ENCODE results near the gene TOGARAM2. TPM values are rescaled to one million over a fixed set of nuclear protein-coding genes. Genes with fewer than 3 reads are reported as not detected.

The TOGARAM2 gene
- total RNA-seq, 2 donors from 2014 or later = 0.24 to 0.59 TPM

GRCh38 chr2:29011418-29012060, 30.4 kb downstream of the TOGARAM2 start:
- Histone ChIP-seq H3K4me1 (no peaks in the 10 kb centered on the region), H3K4me3 (no peak overlapping the region), H3K9ac (ENCODE audit: low read depth in 2 of 2, low read length in 2 of 2) (peak overlapping the region in 1 of 2 donors; percentile 26), H3K36me3 (no peaks in the 10 kb centered on the region), H3K27me3 (no peaks in the 10 kb centered on the region), H3K9me3 (no peaks in the 10 kb centered on the region), H3K27ac (peak overlapping the region; percentile 50)
- no peak for TF ChIP-seq CTCF (IDR thresholded peaks at IDR 0.05)
- intact Hi-C loops (cut with DNase I) = no loop called here
- DNase-seq = no peak

- Histone ChIP-seq H3K36me3 (no peaks in the 10 kb centered on the region), H3K4me1 (no peaks in the 10 kb centered on the region), H3K9ac (ENCODE audit: low read depth in 2 of 2, low read length in 2 of 2) (peak overlapping the region in 1 of 2 donors; percentile 26), H3K4me3 (no peak overlapping the region), H3K9me3 (no peaks in the 10 kb centered on the region), H3K27ac (peak overlapping the region; percentile 50), H3K27me3 (no peaks in the 10 kb centered on the region)
- TF ChIP-seq CTCF (IDR thresholded peaks at IDR 0.05) = no peak
- intact Hi-C loops (cut with DNase I) = no loop called here
- DNase-seq = peak; percentile 31
Measured at GRCh38 chr2:29012211-29012681, 31.1 kb downstream of the TOGARAM2 start.

GRCh38 chr2:29013057-29013780, 32.1 kb downstream of the TOGARAM2 start:
- Histone ChIP-seq H3K27me3 (no peaks in the 10 kb centered on the region), H3K9me3 (no peaks in the 10 kb centered on the region), H3K27ac (no peak overlapping the region), H3K9ac (ENCODE audit: low read depth in 2 of 2, low read length in 2 of 2) (no peak overlapping the region), H3K4me3 (no peak overlapping the region), H3K4me1 (no peaks in the 10 kb centered on the region), H3K36me3 (no peaks in the 10 kb centered on the region)
- DNase-seq = no peak
- no peak for TF ChIP-seq CTCF (IDR thresholded peaks at IDR 0.05)
- intact Hi-C loops (cut with DNase I) = no loop called here

- Histone ChIP-seq H3K9me3 (no peaks in the 10 kb centered on the region), H3K27ac (peak overlapping the region; percentile 27), H3K27me3 (no peaks in the 10 kb centered on the region), H3K4me3 (no peak overlapping the region), H3K4me1 (no peaks in the 10 kb centered on the region), H3K9ac (ENCODE audit: low read depth in 2 of 2, low read length in 2 of 2) (no peak overlapping the region), H3K36me3 (no peaks in the 10 kb centered on the region)
- DNase-seq = no peak
- intact Hi-C loops (cut with DNase I) = no loop called here
- TF ChIP-seq CTCF (IDR thresholded peaks at IDR 0.05) = no peak
Measured at GRCh38 chr2:29014331-29014730, 33.2 kb downstream of the TOGARAM2 start.

GRCh38 chr2:29014811-29015421, 33.8 kb downstream of the TOGARAM2 start:
- Histone ChIP-seq H3K9me3 (no peaks in the 10 kb centered on the region), H3K27ac (no peak overlapping the region), H3K4me3 (no peak overlapping the region), H3K4me1 (no peaks in the 10 kb centered on the region), H3K27me3 (no peaks in the 10 kb centered on the region), H3K9ac (ENCODE audit: low read depth in 2 of 2, low read length in 2 of 2) (no peak overlapping the region), H3K36me3 (no peaks in the 10 kb centered on the region)
- DNase-seq = peak; percentile 37
- no peak for TF ChIP-seq CTCF (IDR thresholded peaks at IDR 0.05)
- intact Hi-C loops (cut with DNase I) = no loop called here

All from colonic mucosa (tissue), 4 donors.